Activated CD4-positive, alpha-beta T cell treated with anti-CD3 and anti-CD28 coated beads, Interleukin-2, amount 10 ng/mL, durations not matched to agents 24 days and 14 days (primary cell): Measurements from ENCODE around the gene LRP5. TPM values are rescaled to one million over a fixed set of nuclear protein-coding genes. Genes with fewer than 3 reads are reported as not detected.
"Not testable (repeated sequence)": the region's sequence is repeated elsewhere in the genome, so short reads cannot be mapped to it uniquely, and the experiment has no call there.

Experiments used
- DNase-seq: peaks from one replicate; pipeline ENCODE4 v3.0.0; 2022
- H3K27ac Mint-ChIP-seq: one replicate; pipeline ENCODE4 v1.8.0; 2022; ENCODE audit warnings: mild to moderate bottlenecking, mixed read lengths
- H3K27me3 Mint-ChIP-seq: one replicate; pipeline ENCODE4 v1.8.0; 2022; ENCODE audit warnings: mixed read lengths
- H3K36me3 Mint-ChIP-seq: one replicate; pipeline ENCODE4 v1.8.0; 2022; ENCODE audit warnings: low read depth, mild to moderate bottlenecking, mixed read lengths
- H3K4me1 Mint-ChIP-seq: one replicate; pipeline ENCODE4 v1.8.0; 2021; ENCODE audit warnings: mixed read lengths
- H3K4me3 Mint-ChIP-seq: one replicate; pipeline ENCODE4 v1.8.0; 2022; ENCODE audit warnings: mild to moderate bottlenecking, moderate library complexity, mixed read lengths
- H3K9me3 Mint-ChIP-seq: one replicate; pipeline ENCODE4 v1.8.0; 2021; ENCODE audit warnings: mixed read lengths
- intact Hi-C: fragments of 100-400 bp; cut with micrococcal nuclease; formaldehyde crosslinking; loops from one replicate; pipeline ENCODE4 v1.15.1; 2023
- total RNA-seq: library from RNA; stranded (reverse); gene quantifications from 2 replicates; pipeline ENCODE4 v1.2.3, GENCODE V29; 2022

The LRP5 gene
- total RNA-seq, 1 donor from 2014 or later = 23.8 TPM

DNA sequence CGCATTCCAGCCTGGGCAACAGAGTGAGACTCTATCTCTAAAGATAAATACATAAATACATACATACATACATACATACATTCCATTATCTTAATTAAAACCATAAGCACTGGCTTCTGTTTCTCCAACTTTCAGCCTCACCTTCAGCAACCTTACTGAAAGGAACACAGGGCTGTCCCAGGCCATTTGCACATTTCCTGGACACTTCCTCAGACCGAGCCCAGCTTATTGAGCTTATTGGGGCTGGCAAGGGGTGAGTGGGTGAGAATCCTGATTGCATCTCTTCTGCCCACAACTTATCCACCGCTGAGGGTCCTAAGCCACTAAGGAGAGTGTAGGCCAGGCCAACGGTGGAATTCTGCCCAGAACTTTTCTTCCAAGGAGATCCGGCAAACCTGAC, 16.5 kb upstream of the LRP5 start:
- Mint-ChIP-seq H3K27ac (no peak overlapping the region), H3K9me3 (no peaks in the 10 kb centered on the region), H3K4me3 (no peak overlapping the region), H3K27me3 (peaks cover 6% of the 10 kb centered on the region), H3K36me3 (no peaks in the 10 kb centered on the region), H3K4me1 (peaks cover 4% of the 10 kb centered on the region)
- no peak for DNase-seq
- intact Hi-C loops = loop anchor here (5.0 kb wide), 1 partner anchor 84 kb away; the partner anchor contains the start of gene KMT5B

GRCh38 chr11:68296344-68297051, 15.9 kb upstream of the LRP5 start:
- Mint-ChIP-seq H3K27me3 (peaks cover 6% of the 10 kb centered on the region), H3K4me3 (no peak overlapping the region), H3K36me3 (no peaks in the 10 kb centered on the region), H3K9me3 (no peaks in the 10 kb centered on the region), H3K27ac (peak overlapping the region; percentile 51), H3K4me1 (peaks cover 4% of the 10 kb centered on the region)
- no peak for DNase-seq
- intact Hi-C loops = loop anchor here (1.0 to 5.0 kb wide), 3 partner anchors 24 to 84 kb away; partner anchors contain the start of gene KMT5B

- intact Hi-C loops = loop anchor here (1.0 to 5.0 kb wide), 3 partner anchors 25 to 85 kb away; partner anchors contain the start of gene KMT5B
- no peaks in the 10 kb centered on the region for H3K36me3 Mint-ChIP-seq
- H3K4me1 Mint-ChIP-seq = peaks cover 4% of the 10 kb centered on the region
- H3K27me3 Mint-ChIP-seq = peaks cover 6% of the 10 kb centered on the region
- DNase-seq = no peak
- no peaks in the 10 kb centered on the region for H3K9me3 Mint-ChIP-seq
- H3K27ac Mint-ChIP-seq = no peak overlapping the region
- H3K4me3 Mint-ChIP-seq = no peak overlapping the region
Observed at GRCh38 chr11:68297052-68297378, 15.4 kb upstream of the LRP5 start.

DNA sequence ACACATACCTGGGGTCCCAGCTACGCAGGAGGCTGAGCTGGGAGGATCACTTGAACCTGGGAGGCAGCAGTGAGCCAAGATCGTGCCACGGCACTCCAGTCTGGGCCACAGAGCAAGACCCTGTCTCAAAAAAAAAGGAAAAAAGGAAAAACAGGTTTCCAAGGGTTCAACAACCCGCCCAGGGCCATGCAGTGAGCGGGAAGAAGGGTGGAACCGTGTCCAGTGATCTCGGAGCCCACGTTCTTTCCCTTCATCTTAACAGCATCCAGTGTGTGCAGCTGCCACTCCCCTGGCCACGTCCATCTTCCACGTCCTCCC, 14.9 kb upstream of the LRP5 start:
- Mint-ChIP-seq H3K9me3 (no peaks in the 10 kb centered on the region), H3K4me1 (peaks cover 4% of the 10 kb centered on the region), H3K27ac (no peak overlapping the region), H3K36me3 (no peaks in the 10 kb centered on the region), H3K27me3 (peaks cover 6% of the 10 kb centered on the region), H3K4me3 (no peak overlapping the region)
- DNase-seq = no peak
- intact Hi-C loops = loop anchor here (1.0 to 5.0 kb wide), 3 partner anchors 25 to 85 kb away; partner anchors contain the start of gene KMT5B

GRCh38 chr11:68297812-68298658, 14.4 kb upstream of the LRP5 start:
- H3K36me3 Mint-ChIP-seq = no peaks in the 10 kb centered on the region
- peaks cover 4% of the 10 kb centered on the region for H3K4me1 Mint-ChIP-seq
- DNase-seq = peak; percentile 94
- peaks cover 4% of the 10 kb centered on the region for H3K27me3 Mint-ChIP-seq
- intact Hi-C loops = loop anchor here (1.0 to 5.0 kb wide), 3 partner anchors 26 to 86 kb away; partner anchors contain the start of gene KMT5B
- H3K27ac Mint-ChIP-seq = no peak overlapping the region
- no peaks in the 10 kb centered on the region for H3K9me3 Mint-ChIP-seq
- no peak overlapping the region for H3K4me3 Mint-ChIP-seq

GRCh38 chr11:68298659-68299516, 13.5 kb upstream of the LRP5 start:
- Mint-ChIP-seq H3K4me1 (peaks cover 4% of the 10 kb centered on the region), H3K36me3 (no peaks in the 10 kb centered on the region), H3K27me3 (no peaks in the 10 kb centered on the region), H3K4me3 (no peak overlapping the region), H3K9me3 (no peaks in the 10 kb centered on the region), H3K27ac (no peak overlapping the region)
- intact Hi-C loops = loop anchor here (5.0 kb wide), 1 partner anchor 87 kb away; the partner anchor contains the start of gene KMT5B
- no peak for DNase-seq

GRCh38 chr11:68299517-68299879, 12.9 kb upstream of the LRP5 start:
- H3K27ac Mint-ChIP-seq, H3K4me3 Mint-ChIP-seq, H3K4me1 Mint-ChIP-seq, H3K27me3 Mint-ChIP-seq, H3K36me3 Mint-ChIP-seq, DNase-seq, H3K9me3 Mint-ChIP-seq: not testable (repeated sequence)
- intact Hi-C loops = loop anchor here (5.0 kb wide), 1 partner anchor 87 kb away; the partner anchor contains the start of gene KMT5B

GRCh38 chr11:68300076-68300830, 12.1 kb upstream of the LRP5 start:
- Mint-ChIP-seq H3K4me3 (no peak overlapping the region), H3K36me3 (no peaks in the 10 kb centered on the region), H3K9me3 (no peaks in the 10 kb centered on the region), H3K27me3 (no peaks in the 10 kb centered on the region), H3K4me1 (peaks cover 4% of the 10 kb centered on the region), H3K27ac (no peak overlapping the region)
- DNase-seq = no peak
- intact Hi-C loops = no loop called here

- peaks cover 8% of the 10 kb centered on the region for H3K4me1 Mint-ChIP-seq
- intact Hi-C loops = no loop called here
- H3K4me3 Mint-ChIP-seq = no peak overlapping the region
- H3K36me3 Mint-ChIP-seq = no peaks in the 10 kb centered on the region
- H3K27ac Mint-ChIP-seq = no peak overlapping the region
- no peak for DNase-seq
- no peaks in the 10 kb centered on the region for H3K9me3 Mint-ChIP-seq
- H3K27me3 Mint-ChIP-seq = no peaks in the 10 kb centered on the region
Observed at GRCh38 chr11:68302256-68302655, 10.1 kb upstream of the LRP5 start.

- Mint-ChIP-seq H3K9me3 (no peaks in the 10 kb centered on the region), H3K4me1 (peaks cover 7% of the 10 kb centered on the region), H3K36me3 (no peaks in the 10 kb centered on the region), H3K4me3 (no peak overlapping the region), H3K27ac (no peak overlapping the region), H3K27me3 (no peaks in the 10 kb centered on the region)
- DNase-seq = no peak
- intact Hi-C loops = no loop called here
Observed at GRCh38 chr11:68302670-68303069, 9.7 kb upstream of the LRP5 start.

GRCh38 chr11:68303083-68303482, 9.3 kb upstream of the LRP5 start:
- DNase-seq = no peak
- Mint-ChIP-seq H3K36me3 (no peaks in the 10 kb centered on the region), H3K27ac (no peak overlapping the region), H3K4me1 (peaks cover 4% of the 10 kb centered on the region), H3K9me3 (no peaks in the 10 kb centered on the region), H3K4me3 (no peak overlapping the region), H3K27me3 (no peaks in the 10 kb centered on the region)
- intact Hi-C loops = no loop called here

DNA sequence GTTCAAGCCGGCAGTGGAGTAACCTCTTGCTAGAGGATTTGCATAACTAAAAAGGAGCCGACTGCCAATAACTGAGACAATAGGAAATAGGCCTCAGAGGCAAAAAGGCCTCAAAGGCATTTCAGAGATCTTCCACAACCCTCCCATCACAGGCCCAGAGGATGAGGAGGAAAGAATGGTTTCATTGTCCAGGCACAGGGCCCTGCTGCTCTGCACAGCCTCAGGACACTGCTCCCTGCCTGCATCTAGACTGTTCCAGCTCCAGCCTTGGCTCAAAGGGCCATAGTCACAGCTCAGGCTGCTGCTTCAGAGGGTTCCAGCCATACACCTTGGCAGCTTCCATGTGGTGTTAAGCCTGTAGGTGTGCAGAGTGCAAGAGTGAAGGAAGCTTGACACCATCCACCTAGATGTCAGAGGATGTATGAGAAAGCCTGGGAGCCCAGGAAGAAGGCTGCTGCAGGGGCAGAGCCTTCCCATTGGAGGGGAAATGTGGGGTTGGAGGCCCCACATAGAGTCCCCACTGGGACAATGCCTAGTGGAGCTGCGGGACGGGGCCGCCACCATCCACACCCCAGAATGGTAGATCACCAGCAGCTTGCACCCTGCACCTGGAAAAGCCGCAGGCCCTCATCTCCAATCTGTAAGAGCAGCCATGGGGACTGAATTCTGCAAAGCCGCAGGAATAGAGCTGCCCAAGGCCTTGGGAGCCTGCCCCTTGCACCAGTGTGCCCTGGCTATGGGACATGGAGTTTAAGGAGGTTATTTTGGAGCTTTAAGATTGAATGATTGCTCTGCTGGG, 8.2 kb upstream of the LRP5 start:
- Mint-ChIP-seq H3K9me3 (no peaks in the 10 kb centered on the region), H3K4me1 (peaks cover 4% of the 10 kb centered on the region), H3K4me3 (no peak overlapping the region), H3K36me3 (no peaks in the 10 kb centered on the region), H3K27ac (no peak overlapping the region), H3K27me3 (no peaks in the 10 kb centered on the region)
- DNase-seq = no peak
- intact Hi-C loops = no loop called here
